ENCODE results near the gene EXT2.

EXT2 gene

DNA sequence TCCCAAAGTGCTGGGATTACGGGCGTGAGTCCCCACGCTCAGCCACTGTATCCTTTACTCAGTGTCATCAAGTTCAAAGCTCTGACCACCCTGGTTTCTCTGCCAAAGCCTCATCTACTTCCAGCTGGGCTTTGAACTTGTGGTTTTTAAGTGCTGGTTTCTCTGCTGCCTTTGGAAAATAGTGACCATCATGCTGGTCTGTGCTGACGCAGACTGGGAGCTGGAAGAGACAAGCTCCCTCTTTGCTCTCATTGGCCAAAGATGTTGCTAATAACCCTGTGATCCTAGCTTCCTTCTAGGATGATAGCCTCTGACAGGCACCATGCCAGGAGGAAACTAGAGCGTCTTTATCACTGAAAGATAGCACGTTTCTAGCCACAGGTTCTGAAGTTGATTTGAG lies 152.0 kb downstream of the EXT2 start:
- DNase-seq, result no peak

- DNase-seq, result no peak
Measured at GRCh38 chr11:44248109-44248508, 152.6 kb downstream of the EXT2 start.

DNA sequence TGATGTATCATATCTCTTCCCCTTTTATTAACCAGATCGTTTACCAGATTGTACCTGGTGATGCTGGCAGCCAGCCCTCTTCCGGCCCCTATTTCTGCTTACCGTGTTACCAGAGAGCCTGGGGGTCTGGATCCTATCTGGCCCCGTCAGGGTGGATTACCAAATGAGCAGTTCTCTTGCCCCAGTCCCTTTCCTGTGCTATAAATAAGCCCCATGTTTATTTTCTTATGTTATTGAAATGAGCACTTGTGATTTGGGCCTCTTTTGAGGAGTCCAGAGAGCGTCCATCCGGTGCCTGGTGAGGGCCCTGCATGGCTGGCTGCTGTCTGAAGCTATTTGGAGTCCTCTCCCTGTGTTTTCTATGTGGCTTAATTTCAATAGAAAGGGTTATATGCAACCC lies 154.9 kb downstream of the EXT2 start:
- DNase-seq, result no peak

GRCh38 chr11:44252999-44253602 lies 157.6 kb downstream of the EXT2 start:
- DNase-seq, result no peak

DNA sequence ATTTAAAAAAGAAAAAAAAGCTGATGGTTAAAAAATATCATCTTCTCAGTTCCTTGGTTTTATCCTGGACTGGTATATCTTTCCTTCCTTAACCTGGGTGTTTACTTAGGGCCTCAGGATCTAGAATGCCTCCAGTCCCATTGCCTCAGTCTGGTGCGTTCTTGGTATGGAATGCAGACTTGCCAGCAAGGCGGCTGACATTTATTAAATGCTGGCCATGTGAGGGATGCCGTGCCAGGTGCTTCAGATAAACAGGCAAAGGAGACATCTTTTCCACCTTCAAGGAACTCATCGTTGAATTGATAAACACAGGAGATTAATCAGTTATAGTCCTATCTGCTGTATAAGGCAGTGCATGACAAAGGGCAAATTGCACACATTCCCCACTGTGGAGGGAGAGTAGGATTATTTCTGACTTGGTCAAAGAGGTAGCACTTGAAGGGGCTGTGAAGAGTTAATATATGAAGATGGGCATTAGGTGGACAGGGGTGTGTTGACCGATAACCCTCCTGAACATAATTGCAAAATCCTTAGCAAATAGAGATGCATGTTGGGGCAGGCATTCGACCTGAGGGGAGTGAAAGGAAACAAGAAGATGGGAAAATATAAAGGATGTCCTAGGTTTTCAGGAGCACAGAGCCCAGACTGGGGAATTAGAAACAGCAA lies 160.1 kb downstream of the EXT2 start:
- no peak for DNase-seq

DNA sequence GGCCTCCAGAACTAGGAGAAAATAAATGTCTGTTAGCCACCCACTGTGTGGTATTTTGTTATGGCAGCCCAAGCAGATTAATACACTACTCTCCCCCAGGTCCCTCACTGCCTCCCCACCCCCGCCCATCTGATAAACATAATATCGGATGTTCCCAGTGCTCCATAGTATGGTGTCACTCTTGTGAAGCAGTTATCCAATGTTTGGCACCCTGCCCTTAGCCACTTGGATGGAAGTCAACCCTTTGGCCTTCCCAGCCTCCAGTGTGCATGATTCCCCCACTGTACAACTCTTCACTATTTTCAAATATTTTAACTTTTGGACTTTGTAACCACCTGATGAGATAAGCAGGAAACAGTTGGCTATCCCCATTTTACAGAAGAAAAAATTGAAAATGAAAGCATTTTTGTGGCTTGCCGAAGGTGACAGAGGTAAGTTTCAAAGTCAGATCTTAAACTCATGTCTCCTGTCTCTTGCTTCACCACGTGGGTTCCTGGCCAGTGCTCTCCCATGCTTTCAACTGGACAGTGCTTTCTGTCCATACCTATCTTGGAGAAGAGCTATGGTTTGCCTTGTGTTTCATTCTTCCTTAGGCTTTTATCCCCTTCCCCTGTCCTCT lies 161.3 kb downstream of the EXT2 start:
- no peak for DNase-seq

DNA sequence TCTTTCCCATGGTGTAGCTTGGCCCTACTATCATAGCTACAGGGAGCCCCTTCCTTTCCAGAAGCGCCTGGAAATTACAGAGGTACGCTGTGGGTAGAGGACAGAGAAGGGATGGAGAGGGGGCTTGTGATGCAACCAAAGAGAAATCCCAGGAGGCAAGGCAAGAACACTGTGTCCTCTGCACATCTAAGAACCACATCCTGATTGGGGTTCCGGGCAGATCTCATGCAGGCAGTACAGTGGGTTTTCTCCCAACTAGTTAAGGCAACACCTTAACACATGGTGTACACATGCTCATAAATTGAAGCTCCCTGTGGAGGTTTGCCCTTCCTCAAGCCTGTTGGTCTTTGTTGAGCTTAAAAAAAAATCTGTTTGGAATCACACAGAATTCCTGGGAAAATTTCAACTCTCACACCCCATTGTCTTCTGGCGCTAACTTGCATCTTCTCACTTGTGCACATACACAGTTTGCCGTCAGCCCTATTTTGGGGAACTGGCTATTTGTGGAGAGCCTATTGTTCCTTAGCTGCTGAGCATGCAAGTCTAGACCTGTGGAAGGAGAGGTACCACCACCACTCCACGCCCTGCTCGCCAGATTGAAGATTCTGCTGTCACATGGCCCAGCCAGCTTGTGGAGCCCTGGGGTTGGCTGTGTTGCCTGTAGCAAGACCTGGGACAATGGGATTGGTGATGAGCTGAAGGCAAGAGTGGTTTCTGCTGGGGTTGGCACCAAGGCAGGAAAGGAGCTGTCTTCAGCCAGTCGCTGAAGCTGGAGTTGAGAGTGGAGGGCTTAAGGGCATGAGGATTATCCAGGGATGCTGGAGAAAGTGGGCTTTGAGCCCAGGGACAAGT lies 162.1 kb downstream of the EXT2 start:
- DNase-seq, result no peak

DNA sequence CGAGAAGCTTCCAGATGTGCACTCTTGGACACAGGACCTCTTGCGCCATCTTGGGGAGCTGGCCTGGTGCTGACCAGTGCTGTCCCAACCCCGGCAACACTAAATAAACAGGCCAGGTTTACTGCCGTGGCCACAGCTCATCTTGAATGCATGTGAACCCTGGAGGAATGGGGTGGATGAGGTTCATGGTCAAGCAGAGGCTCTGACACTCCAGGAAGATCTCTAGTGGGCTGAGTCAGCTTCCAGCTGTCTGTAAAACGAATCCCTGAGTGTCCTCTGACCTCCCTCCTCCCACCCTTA lies 162.7 kb downstream of the EXT2 start:
- no peak for DNase-seq

- DNase-seq, result no peak
Measured at GRCh38 chr11:44258839-44259420, 163.5 kb downstream of the EXT2 start.

- DNase-seq, result no peak
Measured at GRCh38 chr11:44260081-44260480, 164.6 kb downstream of the EXT2 start.

DNA sequence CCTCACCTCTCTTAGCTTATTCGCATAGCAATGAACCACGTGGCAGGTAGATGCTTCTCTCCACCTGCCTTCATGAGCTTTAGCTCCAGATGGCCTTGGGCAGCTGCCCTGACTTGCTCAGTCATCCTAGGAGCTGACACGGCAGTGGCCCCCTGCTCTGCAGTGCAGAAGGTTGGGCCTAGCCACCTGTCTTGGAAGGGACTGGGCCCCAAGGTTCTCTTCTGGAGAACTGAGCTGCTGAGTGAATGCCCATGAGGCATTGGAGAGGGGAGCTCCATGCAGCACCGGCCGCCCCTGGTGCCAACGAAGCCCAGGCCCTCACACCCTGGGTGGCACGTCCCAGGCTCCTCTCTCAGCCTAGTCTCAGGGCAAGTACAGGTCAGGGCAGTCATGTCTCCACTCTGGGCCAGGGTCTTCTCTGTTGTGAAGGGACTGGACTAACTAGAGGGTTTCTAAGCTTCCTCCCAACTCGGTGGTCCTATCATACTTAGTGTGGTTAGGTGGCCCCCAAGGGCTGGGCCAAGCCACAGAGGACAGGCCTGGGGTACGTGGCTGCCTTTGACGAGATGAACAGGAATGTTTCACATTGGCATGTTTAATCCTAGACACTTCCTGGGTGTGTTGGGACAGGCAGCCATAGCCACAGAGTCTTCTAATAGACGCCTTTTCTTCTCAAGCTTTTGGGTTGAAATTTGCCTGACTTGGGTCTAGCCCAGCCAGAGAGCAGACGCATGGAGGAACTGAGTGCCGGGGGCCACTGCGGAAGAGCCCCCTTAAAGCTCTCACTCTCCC lies 166.5 kb downstream of the EXT2 start:
- DNase-seq, result no peak

GRCh38 chr11:44263738-44264437 lies 168.4 kb downstream of the EXT2 start:
- no peak for DNase-seq

DNA sequence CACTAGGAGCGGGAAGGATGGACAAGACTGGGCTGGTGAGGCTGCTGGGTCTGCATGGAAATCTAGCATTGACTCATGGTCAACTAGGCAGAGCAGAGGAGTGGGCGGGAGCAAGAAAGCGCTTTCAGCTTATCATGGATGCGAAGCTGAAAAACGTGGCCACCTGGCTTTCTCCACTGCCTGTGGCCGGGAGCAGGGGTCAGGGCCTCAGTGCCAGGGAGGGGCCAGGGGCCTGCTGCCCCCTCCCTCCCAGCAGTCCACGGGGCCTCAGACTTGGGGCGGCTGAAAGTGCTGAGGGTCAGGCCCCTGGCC lies 168.9 kb downstream of the EXT2 start:
- DNase-seq, result no peak

GRCh38 chr11:44264761-44265160 lies 169.3 kb downstream of the EXT2 start:
- DNase-seq, result no peak

DNA sequence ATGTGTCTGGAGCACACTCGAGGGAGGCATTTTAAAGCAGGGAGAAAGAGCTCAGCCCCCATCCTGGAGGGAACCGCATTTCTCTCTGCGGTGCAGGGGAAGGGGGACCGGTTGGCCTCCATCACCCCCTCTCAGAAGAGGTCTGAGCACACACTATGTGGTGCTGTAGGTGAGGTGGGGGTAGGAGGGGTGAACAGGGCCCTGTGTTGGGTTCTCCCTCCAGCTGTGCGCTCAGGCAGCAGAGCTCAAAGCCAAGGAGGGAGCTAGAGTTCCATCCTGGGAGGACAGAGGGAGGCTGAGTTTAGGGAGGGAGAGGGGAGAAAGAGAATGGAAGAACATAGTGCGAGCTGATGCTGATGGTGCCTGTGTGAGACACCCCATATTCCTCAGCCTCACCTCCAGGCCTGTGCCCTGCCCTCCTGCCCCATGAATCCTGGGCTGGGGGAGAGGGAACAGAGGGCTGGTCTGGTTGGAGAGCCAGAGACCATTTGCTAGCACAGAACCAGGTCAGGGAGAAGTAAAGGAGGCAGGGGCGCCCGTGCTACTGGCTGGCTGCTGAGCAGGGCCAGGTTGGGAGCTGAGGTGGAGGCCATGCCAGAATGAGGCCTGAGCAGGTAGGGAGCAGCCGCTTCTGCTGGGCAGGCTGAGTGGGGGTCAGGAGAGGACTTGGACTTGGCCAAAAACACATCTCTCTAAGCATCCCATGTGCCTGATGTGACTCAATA lies 170.7 kb downstream of the EXT2 start:
- DNase-seq, result no peak

DNA sequence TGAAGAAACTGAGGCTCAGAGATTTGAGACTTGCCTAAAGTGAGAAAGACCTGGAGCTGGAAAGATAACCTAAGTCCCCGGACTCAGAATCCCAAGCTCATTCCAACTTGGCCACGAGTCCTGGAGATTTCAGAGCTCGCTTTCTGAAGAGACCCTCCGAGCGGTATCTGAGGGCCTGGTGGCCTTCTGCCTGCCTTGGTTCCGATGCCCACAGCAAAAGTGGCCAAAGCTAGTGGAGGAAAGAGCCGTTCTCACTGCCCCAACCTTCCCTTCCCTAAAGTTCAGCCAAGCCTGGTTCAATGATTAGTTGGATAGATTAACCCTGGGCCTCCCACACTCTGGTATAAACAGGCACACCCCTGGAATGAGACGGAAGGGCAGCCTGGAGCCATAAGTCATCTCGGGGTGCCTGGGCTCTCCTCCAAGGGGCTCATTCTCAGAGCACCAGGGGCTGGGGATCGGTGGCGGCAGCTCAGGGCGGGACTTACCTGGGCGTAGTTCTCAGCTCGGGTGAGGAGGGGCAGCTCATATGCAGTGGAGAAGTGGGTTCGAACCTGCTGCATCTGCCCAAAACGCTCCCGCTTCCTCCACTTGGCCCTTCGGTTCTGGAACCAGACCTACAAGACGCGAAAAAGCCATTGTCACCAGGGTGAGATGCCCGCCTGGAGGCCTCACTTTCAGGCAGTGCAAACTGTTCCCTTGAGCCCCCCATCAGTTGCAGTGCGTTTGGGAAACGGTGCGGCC lies 171.7 kb downstream of the EXT2 start:
- no peak for DNase-seq

DNA sequence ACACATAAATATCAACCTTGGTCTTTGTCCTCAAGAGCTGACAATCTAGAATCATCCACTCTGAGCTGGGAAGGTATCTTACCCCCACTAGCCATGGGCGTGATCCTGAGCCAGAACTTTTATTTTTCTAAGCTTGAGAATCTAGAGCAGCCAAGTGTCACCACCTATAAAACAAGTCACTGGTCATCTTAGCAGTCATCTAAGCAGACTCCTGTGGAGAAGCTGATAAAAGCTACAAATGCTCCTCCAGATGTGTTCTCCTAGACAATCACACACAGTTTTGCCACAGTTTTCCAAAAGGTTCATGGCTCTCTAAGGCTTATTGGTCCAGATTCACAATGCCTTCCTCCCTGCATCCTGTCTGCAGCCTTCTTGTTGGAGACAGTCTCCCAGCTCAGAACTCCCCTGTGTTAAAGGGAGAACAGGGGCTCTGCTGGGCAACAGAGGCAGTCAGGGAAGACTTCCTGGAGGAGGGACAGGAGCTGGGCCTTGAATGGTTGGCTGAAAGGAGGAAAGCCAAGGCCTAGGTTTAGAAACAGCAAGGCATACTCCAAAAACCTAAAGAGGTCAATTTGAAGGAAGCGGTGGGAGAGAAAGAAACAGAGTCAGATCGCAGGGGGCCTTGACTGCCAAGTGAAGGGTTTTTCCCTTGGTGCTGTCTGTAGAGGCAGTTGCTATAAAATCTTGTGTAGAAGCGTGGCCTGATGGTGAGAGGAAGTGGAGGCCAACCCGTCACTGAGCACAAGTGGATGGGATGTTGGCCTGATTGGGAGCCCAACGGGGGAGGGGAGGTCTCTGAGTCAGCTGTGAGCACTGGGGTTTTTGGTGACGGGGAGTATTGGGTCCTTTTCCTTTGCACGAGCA lies 172.5 kb downstream of the EXT2 start:
- no peak for DNase-seq

DNA sequence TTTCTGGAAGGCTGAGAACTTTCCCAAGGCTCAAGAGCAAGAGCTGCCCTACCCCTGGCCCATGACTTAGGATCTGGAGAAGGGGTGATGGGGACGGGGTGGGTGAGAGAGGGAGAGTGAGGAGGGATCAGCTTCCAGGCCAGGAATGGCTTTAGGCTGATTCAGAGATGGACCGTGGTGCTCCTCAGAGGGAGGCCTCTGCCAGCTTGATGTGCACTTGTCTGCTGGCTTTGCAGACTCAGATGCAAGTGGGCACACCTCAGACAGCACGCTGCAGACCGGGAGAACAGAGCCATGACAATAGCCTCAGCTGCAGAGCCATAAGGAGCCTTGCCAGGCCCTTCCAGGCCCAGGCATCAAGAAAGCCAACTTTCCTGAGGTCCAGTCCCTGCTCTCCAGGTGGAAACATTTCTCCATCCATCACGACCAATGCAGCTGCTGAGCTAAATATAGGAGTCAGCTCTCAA lies 173.2 kb downstream of the EXT2 start:
- DNase-seq, result no peak
